GM19324 (cell line): ENCODE data around the gene LRMDA.
A peak's percentile ranks its signal among the peaks of the same experiment; 100 is the strongest.
"Not testable (repeated sequence)": the region's sequence is repeated elsewhere in the genome, so short reads cannot be mapped to it uniquely, and the experiment has no call there.

ENCODE experiments used
- ATAC-seq: cut with Tn5 transposase; IDR thresholded peaks from one replicate; pipeline ENCODE4 v1.9.1; 2021; ENCODE audit warnings: mild to moderate bottlenecking, moderate library complexity; ENCODE audit not compliant: unreplicated experiment, low FRiP score

Gene LRMDA

DNA sequence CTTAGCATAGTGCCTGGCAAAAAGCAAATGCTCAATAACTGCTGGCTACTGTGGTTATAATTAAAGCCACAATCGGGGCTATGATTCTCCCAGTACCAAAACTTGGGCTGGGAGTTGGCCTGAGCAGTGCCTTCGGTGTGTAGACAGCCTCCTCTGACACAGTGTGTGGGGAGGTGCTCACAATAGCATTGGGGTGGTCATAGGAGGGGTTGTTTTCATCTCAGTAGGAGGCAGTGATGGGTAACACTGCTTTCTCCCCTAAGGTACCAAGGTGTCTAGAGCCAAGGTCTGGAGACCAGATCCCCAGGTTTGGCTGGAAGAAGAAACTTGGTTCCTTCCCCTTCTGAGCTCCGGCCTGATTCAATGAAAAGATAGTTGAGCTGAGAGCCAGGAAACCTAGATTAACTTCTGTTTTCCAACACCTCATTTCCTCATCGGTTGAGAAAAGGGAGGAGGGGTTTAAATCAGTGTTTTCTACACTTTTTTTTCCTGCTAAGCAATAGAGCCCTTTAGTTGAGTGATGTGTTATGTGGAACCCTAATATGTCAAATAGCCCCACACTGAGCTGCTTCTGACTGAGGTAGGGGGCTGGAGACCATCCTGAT lies 68.2 kb downstream of the LRMDA start:
- ATAC-seq = no peak

DNA sequence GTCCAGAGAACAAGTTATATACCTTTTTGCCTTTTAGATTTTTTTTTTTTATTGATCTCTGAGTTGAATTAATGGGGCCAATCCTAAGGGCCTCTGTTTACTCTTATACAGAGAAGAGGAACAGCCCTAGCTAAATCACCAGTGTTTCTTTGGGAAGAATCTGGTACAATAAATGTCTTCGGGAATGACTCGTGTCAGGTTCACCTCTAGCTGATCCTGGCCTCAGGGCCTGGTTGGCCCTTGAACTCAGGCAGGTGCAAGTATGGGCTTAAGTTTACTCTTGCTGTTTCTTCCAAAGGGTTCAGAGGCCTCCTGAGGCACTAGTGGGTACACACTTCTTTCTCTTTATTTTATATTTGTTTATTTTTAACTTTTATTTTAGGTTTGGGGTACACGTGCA lies 71.0 kb downstream of the LRMDA start:
- ATAC-seq = no peak

DNA sequence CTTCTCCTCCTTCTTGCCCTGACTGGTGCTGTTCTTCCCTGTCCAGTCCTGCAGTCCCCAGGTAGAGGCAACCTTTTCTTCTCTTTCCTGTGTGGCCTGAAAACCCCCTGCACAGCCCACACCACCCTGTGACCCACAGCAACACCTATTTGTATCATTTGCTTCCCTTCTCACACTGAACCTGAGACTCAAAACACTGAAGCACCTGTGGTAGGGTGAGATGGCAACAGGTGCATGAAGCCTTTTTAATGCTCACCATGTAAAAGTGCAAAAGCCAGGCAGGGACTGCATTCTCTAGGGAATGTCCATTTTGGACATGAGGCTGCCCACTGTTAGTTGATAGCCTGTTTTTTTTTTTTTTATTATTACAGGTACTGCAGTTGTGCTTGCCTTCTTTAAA lies 71.4 kb downstream of the LRMDA start:
- no peak for ATAC-seq

DNA sequence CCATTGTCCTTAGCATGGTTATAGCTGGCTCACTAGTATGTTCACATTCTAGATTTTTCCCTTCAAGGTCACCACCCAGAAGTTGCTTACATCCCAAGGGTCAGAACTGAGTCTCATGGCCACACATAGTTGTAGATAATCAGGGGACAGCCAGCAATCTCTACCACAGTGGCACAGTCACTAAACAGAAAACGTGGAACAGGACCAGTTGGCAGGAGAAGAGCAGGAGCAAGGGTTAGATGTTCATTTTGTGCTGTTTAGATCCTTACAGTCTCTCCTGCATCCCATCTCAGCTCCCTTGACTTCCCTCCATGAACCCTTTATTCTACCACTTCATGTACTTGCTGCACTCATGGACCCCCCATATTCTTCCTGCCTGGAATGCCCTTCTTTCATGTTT lies 73.9 kb downstream of the LRMDA start:
- ATAC-seq = no peak

DNA sequence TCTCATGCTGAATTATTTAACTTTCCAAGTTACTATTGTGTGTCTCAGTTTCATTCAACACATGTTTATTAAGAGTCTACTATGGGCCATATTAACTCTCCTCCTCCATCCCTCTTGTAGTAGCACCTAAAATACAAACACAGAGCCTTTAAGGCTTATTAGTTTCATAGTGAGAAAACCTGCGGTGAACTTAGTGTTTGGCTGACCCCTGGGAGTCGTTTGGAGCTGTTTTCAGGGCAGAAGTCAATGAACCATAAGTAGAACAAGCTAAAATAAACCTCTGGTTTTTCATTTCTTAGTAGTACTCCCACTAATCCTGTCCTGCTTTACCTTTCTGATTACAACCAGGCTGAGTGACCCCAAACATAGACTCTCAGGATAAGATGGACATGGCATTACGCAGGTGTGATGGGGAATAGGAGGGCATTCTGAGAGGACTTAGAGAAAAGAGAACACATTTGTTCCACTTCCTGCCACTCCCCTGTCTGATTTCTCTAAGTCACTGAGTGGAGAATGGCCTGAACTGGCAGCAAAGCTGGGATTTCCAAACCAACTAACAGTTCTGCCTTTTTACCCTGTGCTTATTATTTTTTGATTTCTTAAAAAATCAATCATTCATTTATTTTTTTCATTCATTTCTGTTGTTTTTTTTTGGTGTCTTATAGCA lies 74.5 kb downstream of the LRMDA start:
- ATAC-seq = peak; percentile 46

DNA sequence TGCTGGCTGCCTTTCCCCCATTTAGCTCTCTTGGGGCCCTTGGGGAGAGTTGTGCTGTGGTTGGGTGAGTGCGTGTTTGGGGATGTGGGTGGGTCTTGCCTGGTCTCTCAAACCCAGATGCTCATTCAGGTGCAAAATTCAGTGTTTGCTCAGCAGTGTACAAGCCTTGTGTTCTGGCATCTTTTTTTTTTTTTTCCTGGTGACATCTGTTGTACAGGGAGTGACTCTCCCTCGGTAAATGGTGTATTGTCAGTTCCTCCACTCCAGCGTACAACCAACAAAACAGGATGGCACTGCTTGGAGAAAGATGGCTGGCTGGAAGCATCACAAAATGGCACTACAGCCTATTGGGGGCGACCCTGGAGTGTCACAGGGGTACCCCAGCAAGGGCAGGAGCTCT lies 75.5 kb downstream of the LRMDA start:
- no peak for ATAC-seq

DNA sequence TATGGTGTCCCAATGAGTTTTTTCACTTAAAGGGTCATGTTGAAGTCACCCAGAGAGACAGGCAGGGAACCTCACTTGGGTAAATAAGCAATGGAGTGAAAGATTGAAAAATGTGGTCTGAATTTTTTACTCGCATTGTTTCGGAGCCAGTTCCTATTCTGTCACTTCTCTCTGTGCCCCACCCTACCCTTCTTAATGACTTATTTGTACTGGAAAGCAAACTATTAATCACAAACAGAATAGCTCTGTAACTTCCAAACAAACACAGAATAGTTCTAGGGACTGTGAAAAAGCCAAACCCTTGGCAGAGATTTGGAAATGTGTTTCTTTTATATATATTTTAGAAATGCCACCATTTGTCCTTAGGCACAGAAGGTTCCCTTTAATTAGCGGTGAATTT lies 76.0 kb downstream of the LRMDA start:
- ATAC-seq = no peak

DNA sequence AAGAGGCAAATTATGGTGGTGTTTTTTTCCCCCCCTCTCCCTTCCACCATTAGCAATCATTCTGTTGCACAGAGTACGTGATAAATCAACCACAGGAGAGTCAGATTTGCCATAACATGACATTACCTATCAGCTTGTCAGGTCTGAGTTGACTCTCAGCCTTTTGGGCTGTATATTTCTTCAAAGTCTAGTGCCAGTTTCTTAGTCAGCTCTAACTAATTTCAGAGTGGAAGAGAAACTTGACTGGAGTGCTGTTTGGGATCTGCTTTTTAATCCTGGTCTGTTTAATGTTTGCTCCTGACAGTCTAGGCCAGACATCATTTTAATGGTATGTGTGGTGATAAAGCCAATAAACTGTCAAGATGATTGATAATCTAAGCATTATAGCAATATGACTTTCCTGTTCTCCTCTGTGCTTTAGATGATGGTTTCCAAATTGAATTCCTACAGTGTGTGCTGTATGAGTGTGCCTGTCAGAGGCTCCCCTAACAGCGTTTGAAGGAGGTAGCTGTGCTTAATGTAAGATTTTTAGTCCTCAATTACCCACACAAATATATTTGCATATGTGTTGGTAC lies 76.9 kb downstream of the LRMDA start:
- no peak for ATAC-seq

DNA sequence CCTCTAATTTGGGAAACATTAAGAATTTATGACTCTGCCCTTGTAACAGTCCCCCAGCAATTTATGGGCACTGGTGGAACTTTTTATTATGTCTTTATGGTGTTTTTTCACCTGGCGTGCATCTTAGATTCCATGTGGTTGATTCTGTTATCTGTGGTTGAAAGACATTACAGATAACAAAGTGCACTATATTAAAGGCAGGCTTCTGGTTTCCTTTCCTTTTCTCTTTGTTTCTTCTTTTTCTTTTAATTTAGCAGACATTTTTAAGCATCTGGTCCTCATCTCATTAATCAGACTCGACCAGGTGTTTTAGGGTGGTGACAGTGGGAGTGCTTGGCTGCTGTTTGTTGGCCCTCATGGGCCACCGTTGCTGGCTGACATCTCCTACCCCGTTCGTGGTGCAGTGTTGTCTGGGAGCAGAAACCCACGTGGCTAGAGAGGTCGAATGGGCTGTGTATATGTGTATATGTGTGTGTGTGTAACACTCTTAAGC lies 77.4 kb downstream of the LRMDA start:
- no peak for ATAC-seq

DNA sequence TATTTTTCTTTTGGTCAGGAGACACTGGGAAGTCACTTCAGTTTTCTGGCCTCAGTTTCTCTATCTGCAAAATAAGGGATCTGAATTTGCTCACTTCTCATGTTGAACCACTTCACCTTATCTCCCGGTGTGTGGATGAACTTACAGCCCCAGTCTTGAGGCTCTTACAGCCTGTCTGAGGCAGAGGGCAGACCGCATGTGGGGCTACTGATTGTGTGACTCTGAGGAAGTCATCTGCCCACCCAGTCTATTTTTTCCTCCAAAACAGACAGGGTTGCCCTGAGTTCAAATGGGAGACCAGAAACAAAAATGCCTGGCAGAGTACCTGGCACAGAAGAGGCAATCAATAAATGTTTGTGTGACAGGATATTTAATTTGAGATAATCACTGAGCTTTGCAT lies 78.3 kb downstream of the LRMDA start:
- no peak for ATAC-seq

DNA sequence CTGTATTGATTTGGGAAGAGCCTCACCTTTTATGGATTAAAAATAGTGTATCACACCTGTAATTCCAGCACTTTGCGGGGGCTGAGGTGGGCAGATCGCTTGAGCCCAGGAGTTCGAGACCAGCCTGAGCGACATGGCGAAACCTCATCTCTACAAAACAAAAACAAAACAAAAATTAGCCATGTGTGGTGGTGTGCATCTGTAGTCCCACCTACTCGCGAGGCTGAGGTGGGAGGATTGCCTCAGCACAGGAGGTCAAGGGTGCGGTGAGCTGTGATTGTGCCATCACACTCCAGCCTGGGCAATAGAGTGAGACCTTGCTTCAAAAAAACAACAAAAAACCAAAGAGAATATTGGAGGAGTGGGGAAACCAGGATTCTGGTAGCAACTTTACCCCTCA lies 79.6 kb downstream of the LRMDA start:
- no peak for ATAC-seq

DNA sequence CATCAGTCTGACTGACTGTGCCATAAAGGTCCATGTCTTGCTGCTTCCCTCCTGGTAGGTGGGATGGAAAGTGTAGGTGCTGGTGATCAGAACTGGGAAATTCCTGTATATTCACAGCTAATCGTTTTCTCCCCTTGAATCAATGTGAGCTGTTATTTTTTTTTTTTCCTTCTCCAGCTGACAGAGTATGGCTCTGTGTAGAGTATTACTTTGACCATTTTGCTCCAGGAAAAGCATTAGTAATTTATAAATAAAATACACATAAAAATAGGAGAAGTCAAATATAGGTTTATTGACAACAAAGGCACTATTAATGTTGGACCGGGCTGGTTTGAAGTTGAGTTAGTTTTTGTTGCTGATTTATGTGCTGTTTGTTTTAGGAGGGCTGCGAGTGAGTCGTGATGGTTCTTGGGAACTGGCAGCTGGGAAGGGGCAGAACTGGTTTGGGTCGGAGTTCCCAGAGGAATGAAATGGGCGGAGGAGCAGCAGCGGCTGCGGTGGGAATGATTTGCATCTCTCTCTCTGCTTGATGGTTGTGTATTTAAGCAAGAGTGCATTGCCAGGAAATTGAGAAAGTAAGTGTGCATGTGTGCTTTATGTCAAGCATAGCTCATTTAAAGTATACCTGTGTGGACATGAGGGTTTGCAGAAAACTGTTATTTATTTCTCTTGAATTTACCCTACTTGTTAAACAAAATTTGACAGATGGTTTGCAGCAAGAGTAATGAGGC lies 80.9 kb downstream of the LRMDA start:
- no peak for ATAC-seq

DNA sequence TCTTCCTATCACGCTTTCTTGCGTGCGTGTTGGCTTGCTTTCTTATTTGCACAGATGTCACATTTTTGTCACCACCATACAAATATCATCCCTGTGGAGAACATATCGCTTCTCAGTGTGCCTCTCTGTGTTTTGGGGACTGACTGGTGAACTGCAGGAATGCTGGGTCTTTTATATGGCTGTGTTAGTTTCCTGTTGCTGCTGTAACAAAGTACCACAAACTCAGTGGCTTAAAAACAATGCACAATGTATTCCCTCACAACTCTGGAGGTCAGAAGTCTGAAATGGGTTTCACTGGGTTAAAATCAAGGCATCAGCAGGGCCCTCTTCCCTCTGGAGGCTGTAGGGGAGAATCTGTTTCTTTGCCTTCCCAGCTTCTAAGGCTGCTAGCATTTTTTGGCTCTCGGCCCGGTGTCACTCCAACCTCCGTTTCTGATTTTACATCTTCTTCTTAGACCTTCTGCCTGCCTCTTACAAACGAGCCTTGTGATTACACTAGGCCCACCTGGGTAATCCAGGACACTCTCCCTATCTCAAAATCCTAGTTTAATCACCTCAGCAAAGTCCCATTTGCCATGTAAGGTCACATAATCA lies 82.0 kb downstream of the LRMDA start:
- no peak for ATAC-seq

DNA sequence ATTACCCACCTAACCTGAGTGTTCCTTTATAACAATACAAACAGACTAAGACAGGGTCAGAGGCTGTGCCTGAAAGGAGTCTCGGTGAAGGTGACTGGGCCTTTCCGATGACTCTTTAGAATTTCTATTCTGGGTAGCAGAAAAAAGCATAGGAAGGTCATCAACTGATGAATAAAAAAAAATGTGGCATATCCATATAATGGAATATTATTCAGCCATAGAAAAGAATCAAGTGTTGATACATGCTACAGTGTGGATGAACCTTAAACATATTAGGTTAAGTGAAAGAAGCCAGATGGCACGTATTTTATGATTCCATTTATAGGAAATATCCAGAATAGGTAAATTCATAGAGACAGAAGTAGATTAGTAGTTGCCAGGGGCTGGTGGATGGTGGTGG lies 83.4 kb downstream of the LRMDA start:
- ATAC-seq = no peak

DNA sequence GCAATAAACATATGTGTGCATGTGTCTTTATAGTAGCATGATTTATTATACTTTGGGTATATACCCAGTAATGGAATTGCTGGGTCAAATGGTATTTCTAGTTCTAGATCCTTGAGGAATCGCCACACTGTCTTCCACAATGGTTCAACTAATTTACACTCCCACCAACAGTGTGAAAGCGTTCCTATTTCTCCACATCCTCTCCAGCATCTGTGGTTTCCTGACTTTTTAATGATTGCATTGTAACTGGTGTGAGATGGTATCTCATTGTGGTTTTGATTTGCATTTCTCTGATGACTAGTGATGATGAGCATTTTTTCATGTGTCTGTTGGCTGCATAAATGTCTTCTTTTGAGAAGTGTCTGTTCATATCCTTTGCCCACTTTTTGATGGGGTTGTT lies 84.7 kb downstream of the LRMDA start:
- ATAC-seq = not testable (repeated sequence)

DNA sequence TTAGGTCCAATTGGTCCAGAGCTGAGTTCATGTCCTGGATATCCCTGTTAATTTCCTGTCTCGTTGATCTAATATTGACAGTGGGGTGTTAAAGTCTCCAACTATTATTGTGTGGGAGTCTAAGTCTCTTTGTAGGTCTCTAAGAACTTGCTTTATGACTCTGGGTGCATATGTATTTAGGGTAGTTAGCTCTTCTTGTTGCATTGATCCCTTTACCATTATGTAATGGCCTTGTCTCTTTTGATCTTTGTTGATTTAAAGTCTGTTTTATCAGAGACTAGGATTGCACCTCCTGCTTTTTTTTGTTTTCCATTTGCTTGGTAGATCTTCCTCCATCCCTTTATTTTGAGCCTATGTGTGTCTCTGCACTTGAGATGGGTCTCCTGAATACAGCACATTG lies 87.8 kb downstream of the LRMDA start:
- not testable (repeated sequence) for ATAC-seq

DNA sequence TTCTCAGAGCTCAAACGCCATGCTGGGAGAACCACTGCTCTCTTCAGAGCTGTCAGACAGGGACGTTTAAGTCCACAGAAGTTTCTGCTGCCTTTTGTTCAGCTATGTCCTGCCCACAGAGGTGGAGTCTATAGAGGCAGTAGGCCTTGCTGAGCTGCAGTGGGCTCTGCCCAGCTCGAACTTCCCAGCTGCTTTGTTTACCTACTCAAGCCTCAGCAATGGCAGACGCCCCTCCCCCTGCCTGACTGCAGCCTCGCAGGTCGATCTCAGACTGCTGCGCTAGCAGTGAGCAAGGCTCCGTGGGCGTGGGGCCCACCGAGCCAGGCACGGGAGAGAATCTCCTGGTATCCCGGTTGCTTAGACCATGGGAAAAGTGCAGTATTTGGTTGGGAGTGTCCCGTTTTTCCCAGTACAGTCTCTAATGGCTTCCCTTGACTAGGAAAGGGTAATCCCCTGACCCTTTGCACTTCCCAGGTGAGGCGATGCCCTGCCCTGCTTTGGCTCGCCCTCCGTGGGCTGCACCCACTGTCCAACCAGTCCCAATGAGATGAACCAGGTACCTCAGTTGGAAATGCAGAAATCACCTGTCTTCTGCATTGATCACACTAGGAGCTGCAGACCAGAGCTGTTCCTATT lies 89.9 kb downstream of the LRMDA start:
- not testable (repeated sequence) for ATAC-seq

DNA sequence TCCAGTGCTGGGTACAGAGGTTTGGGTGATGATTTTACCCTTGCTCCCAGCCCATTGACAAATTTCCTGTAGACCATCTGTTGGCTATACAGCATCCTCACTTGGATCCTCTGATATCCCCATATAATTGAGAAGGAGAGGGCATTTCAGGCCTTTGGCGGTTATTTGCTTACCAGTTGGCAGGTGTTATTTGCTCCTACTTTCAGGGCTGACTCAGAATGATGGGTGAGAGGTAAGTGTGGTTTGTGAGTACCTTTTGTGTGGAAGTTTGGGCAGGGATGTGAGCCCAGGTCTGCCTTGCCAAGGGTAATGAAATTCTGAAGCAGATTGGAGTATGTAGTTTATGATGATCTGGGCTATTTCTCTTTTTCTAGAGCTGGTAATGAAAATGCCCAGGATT lies 93.6 kb downstream of the LRMDA start:
- ATAC-seq = no peak

DNA sequence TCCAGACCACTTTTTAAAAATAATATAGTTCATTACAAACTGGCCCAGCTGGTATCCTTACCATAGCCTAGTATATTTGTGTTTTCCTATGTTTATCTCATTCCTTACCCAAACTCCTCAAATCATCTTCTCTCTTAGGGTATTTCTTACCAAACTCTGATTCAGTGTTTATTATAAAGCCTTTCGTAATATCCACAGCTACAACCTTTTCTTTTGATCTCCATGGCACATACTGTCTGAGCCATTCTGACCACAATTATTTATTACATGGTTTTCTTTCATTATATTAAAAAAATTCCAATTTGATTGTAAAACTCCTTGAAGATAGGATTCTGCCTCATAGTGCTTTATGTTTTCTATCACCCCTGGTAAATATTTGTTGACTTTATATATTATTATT lies 94.2 kb downstream of the LRMDA start:
- no peak for ATAC-seq

DNA sequence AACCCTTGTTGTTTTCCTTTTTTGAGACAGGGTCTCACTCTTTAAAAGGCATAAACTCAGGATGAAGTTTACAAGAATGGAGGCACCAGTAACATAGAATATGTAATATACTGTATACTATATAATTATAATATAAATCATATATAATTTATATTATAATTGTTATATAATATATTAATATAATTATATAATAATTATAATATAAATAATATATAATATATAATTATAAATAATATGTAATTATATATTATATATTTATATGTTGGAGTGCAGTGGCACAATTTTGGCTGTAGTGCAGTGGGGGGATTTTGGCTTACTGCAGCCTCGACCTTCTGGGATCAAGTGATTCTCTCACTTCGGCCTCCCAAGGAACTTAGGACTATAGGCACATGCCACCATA lies 96.1 kb downstream of the LRMDA start:
- ATAC-seq = no peak

DNA sequence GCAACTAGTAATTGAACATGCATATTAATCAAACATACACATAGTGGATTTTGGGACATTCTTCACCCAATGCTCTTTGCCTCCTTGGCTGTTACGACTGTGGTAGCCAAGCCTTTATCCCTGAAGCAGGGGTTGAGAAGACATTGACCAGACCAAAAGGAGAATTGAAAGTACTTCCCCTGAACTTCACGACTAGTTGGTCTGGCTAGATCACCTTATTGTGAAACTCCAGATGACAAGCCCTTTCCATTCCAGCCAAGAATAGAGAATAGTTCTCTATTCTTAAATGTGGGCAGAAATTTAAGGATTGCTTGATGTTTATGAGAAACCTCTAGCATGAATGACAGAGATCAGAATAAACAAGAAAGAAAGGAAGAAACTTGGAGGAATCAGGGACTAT lies 97.0 kb downstream of the LRMDA start:
- no peak for ATAC-seq
